Measurements from ENCODE around the gene SMIM44.

SMIM44 gene

DNA sequence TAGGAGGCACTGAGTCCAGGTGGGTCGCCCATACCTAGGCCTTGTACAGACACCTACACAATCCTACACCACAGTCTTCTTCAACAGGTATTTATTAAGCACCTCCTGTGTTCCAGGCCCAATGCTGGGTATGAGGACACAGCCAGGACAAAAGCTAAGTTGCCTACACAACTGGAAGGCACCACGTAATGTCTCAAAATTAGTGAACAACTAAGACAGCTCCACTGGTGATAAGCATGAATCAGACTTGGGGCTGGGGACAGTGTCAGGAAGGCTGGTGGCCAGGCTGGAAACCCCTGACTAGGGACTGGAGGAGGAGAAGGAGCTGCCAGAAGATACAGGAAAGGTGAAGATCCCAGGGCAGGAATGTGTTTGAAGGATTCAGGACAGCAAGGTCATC lies 5.3 kb downstream of the SMIM44 start:
- no peaks in the 10 kb centered on the region for H3K36me3 Mint-ChIP-seq (ENCODE audit: low read depth)
- H3K4me3 Mint-ChIP-seq = no peak overlapping the region
- DNase-seq = no peak
- peaks cover 41% of the 10 kb centered on the region for H3K27me3 Mint-ChIP-seq (ENCODE audit: low read depth, poor library complexity)
- TF ChIP-seq, protein P1, sequence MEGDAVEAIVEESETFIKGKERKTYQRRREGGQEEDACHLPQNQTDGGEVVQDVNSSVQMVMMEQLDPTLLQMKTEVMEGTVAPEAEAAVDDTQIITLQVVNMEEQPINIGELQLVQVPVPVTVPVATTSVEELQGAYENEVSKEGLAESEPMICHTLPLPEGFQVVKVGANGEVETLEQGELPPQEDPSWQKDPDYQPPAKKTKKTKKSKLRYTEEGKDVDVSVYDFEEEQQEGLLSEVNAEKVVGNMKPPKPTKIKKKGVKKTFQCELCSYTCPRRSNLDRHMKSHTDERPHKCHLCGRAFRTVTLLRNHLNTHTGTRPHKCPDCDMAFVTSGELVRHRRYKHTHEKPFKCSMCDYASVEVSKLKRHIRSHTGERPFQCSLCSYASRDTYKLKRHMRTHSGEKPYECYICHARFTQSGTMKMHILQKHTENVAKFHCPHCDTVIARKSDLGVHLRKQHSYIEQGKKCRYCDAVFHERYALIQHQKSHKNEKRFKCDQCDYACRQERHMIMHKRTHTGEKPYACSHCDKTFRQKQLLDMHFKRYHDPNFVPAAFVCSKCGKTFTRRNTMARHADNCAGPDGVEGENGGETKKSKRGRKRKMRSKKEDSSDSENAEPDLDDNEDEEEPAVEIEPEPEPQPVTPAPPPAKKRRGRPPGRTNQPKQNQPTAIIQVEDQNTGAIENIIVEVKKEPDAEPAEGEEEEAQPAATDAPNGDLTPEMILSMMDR (IDR thresholded peaks at IDR 0.05) = no peak
- H3K4me1 Mint-ChIP-seq = peaks cover 29% of the 10 kb centered on the region
- H3K9me3 Mint-ChIP-seq = no peaks in the 10 kb centered on the region
- no peak overlapping the region for H3K27ac Mint-ChIP-seq

- TF ChIP-seq, protein P1 (IDR thresholded peaks at IDR 0.05) = no peak
- H3K4me3 Mint-ChIP-seq = no peak overlapping the region
- DNase-seq = no peak
- no peak overlapping the region for H3K27ac Mint-ChIP-seq
- no peaks in the 10 kb centered on the region for H3K36me3 Mint-ChIP-seq (ENCODE audit: low read depth)
- peaks cover 29% of the 10 kb centered on the region for H3K4me1 Mint-ChIP-seq
- no peaks in the 10 kb centered on the region for H3K9me3 Mint-ChIP-seq
- H3K27me3 Mint-ChIP-seq (ENCODE audit: low read depth, poor library complexity) = peaks cover 41% of the 10 kb centered on the region
Observed at GRCh38 chr19:3477506-3477905, 5.7 kb downstream of the SMIM44 start.

DNA sequence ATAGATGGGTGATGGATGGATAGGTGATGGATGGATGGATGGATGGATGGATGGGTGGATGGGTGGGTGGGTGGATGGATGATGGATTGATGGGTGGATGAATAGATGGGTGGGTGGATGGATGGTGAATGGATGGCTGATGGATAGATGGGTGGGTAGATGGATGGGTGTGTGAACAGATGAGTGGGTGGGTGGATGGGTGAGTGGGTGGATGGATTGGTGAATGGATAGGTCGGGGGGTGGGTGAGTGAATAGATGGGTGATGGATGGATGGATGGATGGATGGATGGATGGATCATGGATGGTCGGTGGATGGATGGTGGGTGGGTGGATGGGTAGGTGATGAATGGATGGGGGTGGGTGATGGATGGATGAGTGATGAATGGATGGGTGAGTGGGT lies 6.4 kb downstream of the SMIM44 start:
- H3K36me3 Mint-ChIP-seq (ENCODE audit: low read depth) = no peaks in the 10 kb centered on the region
- peaks cover 24% of the 10 kb centered on the region for H3K4me1 Mint-ChIP-seq
- H3K27me3 Mint-ChIP-seq (ENCODE audit: low read depth, poor library complexity) = peaks cover 41% of the 10 kb centered on the region
- no peak overlapping the region for H3K27ac Mint-ChIP-seq
- no peak overlapping the region for H3K4me3 Mint-ChIP-seq
- TF ChIP-seq, protein P1 (IDR thresholded peaks at IDR 0.05) = no peak
- no peaks in the 10 kb centered on the region for H3K9me3 Mint-ChIP-seq
- DNase-seq = no peak

DNA sequence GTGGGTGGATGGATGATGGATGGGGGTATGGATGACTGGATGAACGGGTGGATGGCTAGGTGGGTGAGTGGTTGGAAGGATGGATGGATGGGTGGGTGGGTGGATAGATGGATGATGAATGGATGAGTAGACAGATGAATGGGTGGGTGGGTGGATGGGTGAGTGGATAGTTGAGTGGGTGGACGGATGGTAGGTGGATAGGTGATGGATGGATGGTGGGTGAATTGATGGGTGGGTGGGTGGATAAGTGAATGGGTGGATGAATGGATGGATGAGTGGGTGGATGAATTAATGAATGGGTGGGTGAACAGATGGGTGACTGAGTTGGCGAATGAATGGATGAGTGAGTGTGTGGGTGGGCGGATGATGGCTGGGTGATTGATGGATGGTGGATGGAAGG lies 7.8 kb downstream of the SMIM44 start:
- no peak overlapping the region for H3K4me3 Mint-ChIP-seq
- H3K27ac Mint-ChIP-seq = no peak overlapping the region
- TF ChIP-seq, protein P1 (IDR thresholded peaks at IDR 0.05) = no peak
- peaks cover 33% of the 10 kb centered on the region for H3K27me3 Mint-ChIP-seq (ENCODE audit: low read depth, poor library complexity)
- H3K4me1 Mint-ChIP-seq = peaks cover 14% of the 10 kb centered on the region
- DNase-seq = no peak
- H3K9me3 Mint-ChIP-seq = peaks cover under 1% of the 10 kb centered on the region
- no peaks in the 10 kb centered on the region for H3K36me3 Mint-ChIP-seq (ENCODE audit: low read depth)

DNA sequence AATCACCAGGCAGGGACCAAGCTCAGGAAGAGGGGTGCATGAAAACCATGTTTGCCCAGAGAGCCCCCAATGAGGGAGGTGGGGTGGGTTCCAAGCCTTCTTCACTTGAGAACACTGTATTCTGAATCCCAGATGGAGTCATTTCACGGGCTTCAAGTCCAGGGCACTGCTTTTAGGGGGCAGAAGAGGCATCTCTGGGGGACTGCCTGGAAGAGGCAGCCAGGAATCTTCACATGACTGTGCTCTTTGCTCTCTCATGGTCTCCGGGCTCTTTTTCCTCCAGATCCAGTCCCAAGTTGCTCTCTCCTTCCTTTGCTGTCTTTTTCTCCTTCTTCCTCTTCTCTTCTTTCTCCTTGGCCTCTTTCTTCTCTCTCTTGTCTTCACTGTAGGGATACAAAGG lies 8.6 kb downstream of the SMIM44 start:
- Mint-ChIP-seq H3K36me3 (ENCODE audit: low read depth) (no peaks in the 10 kb centered on the region), H3K27ac (no peak overlapping the region), H3K9me3 (peaks cover 7% of the 10 kb centered on the region), H3K27me3 (ENCODE audit: low read depth, poor library complexity) (peaks cover 37% of the 10 kb centered on the region), H3K4me1 (peaks cover 15% of the 10 kb centered on the region), H3K4me3 (no peak overlapping the region)
- DNase-seq = no peak
- TF ChIP-seq, protein P1 (IDR thresholded peaks at IDR 0.05) = no peak

DNA sequence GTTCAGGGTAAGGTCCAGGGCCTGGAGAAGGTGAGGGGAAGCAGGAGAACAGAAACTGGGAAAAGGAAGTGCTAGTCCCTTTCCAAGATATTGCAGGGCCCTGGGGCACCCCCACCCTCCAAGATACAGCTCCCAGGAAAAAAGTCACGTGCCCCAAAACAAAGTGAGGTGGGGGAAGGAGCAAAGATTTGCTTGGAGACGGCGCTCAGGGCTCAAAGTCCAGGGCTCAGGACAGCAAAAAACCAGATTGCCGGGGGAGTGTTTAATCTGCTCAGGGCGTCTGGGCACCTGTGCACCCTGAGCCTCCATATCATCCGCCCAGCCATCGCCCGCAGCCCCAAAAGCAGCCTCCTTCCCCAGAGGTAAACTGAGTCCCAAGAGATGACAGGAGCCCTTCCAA lies 9.2 kb downstream of the SMIM44 start:
- H3K27ac Mint-ChIP-seq = no peak overlapping the region
- peaks cover 32% of the 10 kb centered on the region for H3K27me3 Mint-ChIP-seq (ENCODE audit: low read depth, poor library complexity)
- H3K36me3 Mint-ChIP-seq (ENCODE audit: low read depth) = peaks cover 3% of the 10 kb centered on the region
- no peak for DNase-seq
- peaks cover 11% of the 10 kb centered on the region for H3K9me3 Mint-ChIP-seq
- peaks cover 15% of the 10 kb centered on the region for H3K4me1 Mint-ChIP-seq
- H3K4me3 Mint-ChIP-seq = no peak overlapping the region
- TF ChIP-seq, protein P1 (IDR thresholded peaks at IDR 0.05) = no peak
